ENCODE data around the gene TGFBI. TPM values are rescaled to one million over a fixed set of nuclear protein-coding genes. Genes with fewer than 3 reads are reported as not detected.

The TGFBI gene
- total and polyA plus RNA-seq, 9 of the 15 experiments (the other 6 are each of a cell fraction or from before 2014, with no cell fraction given) = 0.05 to 0.62 (median 0.08) TPM; not detected in 6

DNA sequence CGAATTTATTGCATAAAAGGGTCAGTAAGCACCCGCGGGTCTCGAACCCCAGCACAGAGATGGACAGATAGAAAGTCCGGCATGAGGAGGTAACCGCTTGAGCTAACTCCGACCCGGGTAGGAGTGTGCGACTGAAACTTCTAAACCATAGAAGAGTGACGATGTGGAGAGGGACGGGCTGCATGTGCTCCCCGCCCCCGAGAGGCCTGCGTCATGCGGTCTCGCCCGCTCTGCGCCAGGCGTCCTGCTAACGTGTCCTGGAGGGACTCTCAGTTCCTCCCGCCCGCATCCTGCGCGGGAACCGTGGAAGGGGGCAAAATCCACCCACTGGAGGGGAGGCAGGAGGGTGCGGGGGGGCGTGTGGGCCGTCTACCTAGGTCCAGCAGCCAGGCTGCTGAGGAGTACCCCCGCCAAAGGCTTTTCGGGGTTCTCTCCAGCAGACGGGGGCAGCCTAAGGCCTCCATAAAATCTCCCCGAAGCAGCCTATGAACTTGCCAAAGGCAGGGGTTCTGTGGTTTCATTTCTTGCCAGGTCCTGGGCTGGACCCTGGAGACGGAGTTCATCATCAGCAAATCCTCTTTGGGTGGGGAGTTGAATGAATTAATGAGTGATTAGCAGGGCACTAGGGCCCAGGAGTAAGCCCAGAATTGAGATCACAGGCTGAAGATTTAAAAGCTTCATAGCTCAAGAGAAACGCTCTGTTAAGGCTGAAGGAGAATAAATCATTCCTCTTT is 51.9 kb downstream of the TGFBI start (continued):
- TF ChIP-seq, protein P1, sequence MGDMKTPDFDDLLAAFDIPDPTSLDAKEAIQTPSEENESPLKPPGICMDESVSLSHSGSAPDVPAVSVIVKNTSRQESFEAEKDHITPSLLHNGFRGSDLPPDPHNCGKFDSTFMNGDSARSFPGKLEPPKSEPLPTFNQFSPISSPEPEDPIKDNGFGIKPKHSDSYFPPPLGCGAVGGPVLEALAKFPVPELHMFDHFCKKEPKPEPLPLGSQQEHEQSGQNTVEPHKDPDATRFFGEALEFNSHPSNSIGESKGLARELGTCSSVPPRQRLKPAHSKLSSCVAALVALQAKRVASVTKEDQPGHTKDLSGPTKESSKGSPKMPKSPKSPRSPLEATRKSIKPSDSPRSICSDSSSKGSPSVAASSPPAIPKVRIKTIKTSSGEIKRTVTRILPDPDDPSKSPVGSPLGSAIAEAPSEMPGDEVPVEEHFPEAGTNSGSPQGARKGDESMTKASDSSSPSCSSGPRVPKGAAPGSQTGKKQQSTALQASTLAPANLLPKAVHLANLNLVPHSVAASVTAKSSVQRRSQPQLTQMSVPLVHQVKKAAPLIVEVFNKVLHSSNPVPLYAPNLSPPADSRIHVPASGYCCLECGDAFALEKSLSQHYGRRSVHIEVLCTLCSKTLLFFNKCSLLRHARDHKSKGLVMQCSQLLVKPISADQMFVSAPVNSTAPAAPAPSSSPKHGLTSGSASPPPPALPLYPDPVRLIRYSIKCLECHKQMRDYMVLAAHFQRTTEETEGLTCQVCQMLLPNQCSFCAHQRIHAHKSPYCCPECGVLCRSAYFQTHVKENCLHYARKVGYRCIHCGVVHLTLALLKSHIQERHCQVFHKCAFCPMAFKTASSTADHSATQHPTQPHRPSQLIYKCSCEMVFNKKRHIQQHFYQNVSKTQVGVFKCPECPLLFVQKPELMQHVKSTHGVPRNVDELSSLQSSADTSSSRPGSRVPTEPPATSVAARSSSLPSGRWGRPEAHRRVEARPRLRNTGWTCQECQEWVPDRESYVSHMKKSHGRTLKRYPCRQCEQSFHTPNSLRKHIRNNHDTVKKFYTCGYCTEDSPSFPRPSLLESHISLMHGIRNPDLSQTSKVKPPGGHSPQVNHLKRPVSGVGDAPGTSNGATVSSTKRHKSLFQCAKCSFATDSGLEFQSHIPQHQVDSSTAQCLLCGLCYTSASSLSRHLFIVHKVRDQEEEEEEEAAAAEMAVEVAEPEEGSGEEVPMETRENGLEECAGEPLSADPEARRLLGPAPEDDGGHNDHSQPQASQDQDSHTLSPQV (IDR thresholded peaks at IDR 0.05) = peak; percentile 78
- TF ChIP-seq, protein P2, sequence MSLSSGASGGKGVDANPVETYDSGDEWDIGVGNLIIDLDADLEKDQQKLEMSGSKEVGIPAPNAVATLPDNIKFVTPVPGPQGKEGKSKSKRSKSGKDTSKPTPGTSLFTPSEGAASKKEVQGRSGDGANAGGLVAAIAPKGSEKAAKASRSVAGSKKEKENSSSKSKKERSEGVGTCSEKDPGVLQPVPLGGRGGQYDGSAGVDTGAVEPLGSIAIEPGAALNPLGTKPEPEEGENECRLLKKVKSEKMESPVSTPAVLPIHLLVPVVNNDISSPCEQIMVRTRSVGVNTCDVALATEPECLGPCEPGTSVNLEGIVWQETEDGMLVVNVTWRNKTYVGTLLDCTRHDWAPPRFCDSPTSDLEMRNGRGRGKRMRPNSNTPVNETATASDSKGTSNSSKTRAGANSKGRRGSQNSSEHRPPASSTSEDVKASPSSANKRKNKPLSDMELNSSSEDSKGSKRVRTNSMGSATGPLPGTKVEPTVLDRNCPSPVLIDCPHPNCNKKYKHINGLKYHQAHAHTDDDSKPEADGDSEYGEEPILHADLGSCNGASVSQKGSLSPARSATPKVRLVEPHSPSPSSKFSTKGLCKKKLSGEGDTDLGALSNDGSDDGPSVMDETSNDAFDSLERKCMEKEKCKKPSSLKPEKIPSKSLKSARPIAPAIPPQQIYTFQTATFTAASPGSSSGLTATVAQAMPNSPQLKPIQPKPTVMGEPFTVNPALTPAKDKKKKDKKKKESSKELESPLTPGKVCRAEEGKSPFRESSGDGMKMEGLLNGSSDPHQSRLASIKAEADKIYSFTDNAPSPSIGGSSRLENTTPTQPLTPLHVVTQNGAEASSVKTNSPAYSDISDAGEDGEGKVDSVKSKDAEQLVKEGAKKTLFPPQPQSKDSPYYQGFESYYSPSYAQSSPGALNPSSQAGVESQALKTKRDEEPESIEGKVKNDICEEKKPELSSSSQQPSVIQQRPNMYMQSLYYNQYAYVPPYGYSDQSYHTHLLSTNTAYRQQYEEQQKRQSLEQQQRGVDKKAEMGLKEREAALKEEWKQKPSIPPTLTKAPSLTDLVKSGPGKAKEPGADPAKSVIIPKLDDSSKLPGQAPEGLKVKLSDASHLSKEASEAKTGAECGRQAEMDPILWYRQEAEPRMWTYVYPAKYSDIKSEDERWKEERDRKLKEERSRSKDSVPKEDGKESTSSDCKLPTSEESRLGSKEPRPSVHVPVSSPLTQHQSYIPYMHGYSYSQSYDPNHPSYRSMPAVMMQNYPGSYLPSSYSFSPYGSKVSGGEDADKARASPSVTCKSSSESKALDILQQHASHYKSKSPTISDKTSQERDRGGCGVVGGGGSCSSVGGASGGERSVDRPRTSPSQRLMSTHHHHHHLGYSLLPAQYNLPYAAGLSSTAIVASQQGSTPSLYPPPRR (CRISPR knock-in tag; IDR thresholded peaks at IDR 0.05; ENCODE audit: borderline replicate concordance) = no peak
- TF ChIP-seq, protein P3, sequence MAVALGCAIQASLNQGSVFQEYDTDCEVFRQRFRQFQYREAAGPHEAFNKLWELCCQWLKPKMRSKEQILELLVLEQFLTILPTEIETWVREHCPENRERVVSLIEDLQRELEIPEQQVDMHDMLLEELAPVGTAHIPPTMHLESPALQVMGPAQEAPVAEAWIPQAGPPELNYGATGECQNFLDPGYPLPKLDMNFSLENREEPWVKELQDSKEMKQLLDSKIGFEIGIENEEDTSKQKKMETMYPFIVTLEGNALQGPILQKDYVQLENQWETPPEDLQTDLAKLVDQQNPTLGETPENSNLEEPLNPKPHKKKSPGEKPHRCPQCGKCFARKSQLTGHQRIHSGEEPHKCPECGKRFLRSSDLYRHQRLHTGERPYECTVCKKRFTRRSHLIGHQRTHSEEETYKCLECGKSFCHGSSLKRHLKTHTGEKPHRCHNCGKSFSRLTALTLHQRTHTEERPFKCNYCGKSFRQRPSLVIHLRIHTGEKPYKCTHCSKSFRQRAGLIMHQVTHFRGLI (CRISPR knock-in tag; IDR thresholded peaks at IDR 0.05) = no peak
- TF ChIP-seq, protein P4, sequence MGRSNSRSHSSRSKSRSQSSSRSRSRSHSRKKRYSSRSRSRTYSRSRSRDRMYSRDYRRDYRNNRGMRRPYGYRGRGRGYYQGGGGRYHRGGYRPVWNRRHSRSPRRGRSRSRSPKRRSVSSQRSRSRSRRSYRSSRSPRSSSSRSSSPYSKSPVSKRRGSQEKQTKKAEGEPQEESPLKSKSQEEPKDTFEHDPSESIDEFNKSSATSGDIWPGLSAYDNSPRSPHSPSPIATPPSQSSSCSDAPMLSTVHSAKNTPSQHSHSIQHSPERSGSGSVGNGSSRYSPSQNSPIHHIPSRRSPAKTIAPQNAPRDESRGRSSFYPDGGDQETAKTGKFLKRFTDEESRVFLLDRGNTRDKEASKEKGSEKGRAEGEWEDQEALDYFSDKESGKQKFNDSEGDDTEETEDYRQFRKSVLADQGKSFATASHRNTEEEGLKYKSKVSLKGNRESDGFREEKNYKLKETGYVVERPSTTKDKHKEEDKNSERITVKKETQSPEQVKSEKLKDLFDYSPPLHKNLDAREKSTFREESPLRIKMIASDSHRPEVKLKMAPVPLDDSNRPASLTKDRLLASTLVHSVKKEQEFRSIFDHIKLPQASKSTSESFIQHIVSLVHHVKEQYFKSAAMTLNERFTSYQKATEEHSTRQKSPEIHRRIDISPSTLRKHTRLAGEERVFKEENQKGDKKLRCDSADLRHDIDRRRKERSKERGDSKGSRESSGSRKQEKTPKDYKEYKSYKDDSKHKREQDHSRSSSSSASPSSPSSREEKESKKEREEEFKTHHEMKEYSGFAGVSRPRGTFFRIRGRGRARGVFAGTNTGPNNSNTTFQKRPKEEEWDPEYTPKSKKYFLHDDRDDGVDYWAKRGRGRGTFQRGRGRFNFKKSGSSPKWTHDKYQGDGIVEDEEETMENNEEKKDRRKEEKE (IDR thresholded peaks at IDR 0.05; ENCODE audit: borderline replicate concordance in 1 of 2, control insufficient read depth in 1 of 2, low read depth in 2 of 2, low read length in 1 of 2) = no peak
- no peak for TF ChIP-seq SMAD3 (CRISPR knock-in tag; conservative IDR thresholded peaks at IDR 0.05)
- peak; percentile 58; the same call in 1 of the 2 replicates for TF ChIP-seq MXI1 (IDR thresholded peaks at IDR 0.05; ENCODE audit: low read depth, low read length)
- no peak for TF ChIP-seq EZH2 (IDR thresholded peaks at IDR 0.05; ENCODE audit: borderline replicate concordance, low read depth, low read length)
- TF ChIP-seq ARID1B (IDR thresholded peaks at IDR 0.05) = no peak
- 0 out of 2 replicates have a peak, but pooled peaks have one; percentile 16 for TF ChIP-seq ZNF766 (CRISPR knock-in tag; conservative IDR thresholded peaks at IDR 0.05)
- peak; percentile 62 for TF ChIP-seq NFIC (IDR thresholded peaks at IDR 0.05)
- TF ChIP-seq CBX2 (IDR thresholded peaks at IDR 0.05; ENCODE audit: insufficient read depth, low read length, poor library complexity, severe bottlenecking) = no peak
